Aorta (tissue), 5 donors: Measurements from ENCODE around the gene KIF16B. TPM values are rescaled to one million over a fixed set of nuclear protein-coding genes. Genes with fewer than 3 reads are reported as not detected.

Experiments
- ATAC-seq: fragments of 200-7000 bp; cut with Tn5 transposase; one replicate; pipeline ENCODE4 v1.9.1; 2022; ENCODE audit warnings: moderate library complexity; ENCODE audit not compliant: low FRiP score
- DNase-seq, 2 donors: peaks; one replicate each; pipeline ENCODE4 v3.0.0-alpha.2; 2020
- H3K27ac ChIP-seq, 2 donors: one replicate each; pipeline ENCODE4 v1.5.1; 2013; ENCODE audit warnings: low read length in 2 of 2, mild to moderate bottlenecking in 2 of 2, moderate library complexity in 2 of 2, control low read depth in 1 of 2, inconsistent platforms in 1 of 2, low read depth in 1 of 2
- H3K27me3 ChIP-seq, 2 donors: one replicate each; pipeline ENCODE4 v1.6.1; 2013; ENCODE audit warnings: control low read depth in 1 of 2, low read length in 1 of 2, mild to moderate bottlenecking in 1 of 2, moderate library complexity in 1 of 2; ENCODE audit not compliant: insufficient read depth in 2 of 2, control insufficient read depth in 1 of 2
- H3K36me3 ChIP-seq, 2 donors: one replicate each; pipeline ENCODE4 v1.6.1; 2013; ENCODE audit warnings: control low read depth in 1 of 2, low read length in 1 of 2, mild to moderate bottlenecking in 1 of 2; ENCODE audit not compliant: insufficient read depth in 2 of 2, control insufficient read depth in 1 of 2
- H3K4me1 ChIP-seq, 2 donors: one replicate each; pipeline ENCODE4 v1.6.1; 2013; ENCODE audit warnings: low read length in 2 of 2, control low read depth in 1 of 2, mild to moderate bottlenecking in 1 of 2, moderate library complexity in 1 of 2; ENCODE audit not compliant: insufficient read depth in 2 of 2, control insufficient read depth in 1 of 2
- H3K4me3 ChIP-seq, 2 donors: one replicate each; pipeline ENCODE4 v1.5.1; 2013; ENCODE audit warnings: low read length in 2 of 2, control low read depth in 1 of 2, mild to moderate bottlenecking in 1 of 2
- H3K9me3 ChIP-seq: one replicate; pipeline ENCODE4 v1.6.1; 2013; ENCODE audit warnings: mild to moderate bottlenecking, low read length; ENCODE audit not compliant: control insufficient read depth
- WGBS, 2 donors: extraction: QIAGEN DNeasy Blood & Tissue Kit; methylation state at CpG; one replicate each; pipeline ENCODE4 v1.1.7; 2013; 5-methylcytosine and 5-hydroxymethylcytosine counted together
- intact Hi-C, 2 donors: fragments of 100-400 bp; cut with DNase I; formaldehyde crosslinking; loops; one replicate each; pipeline versions ENCODE4 v1.14.2 to v1.15.0; 2022
- long read RNA-seq, 2 donors: library from polyadenylated mRNA; unstranded; transcript quantifications; one replicate each; pipeline ENCODE4 v2.0.0, GENCODE V29; 2020 to 2021
- polyA plus RNA-seq, 2 donors: library from polyadenylated mRNA; stranded (reverse); fragments of 200-250 nt; gene quantifications; one replicate each; pipeline ENCODE4 v1.2.3, GENCODE V29; 2013
- total RNA-seq, 2 donors: library from RNA; stranded (reverse); fragmentation: NEBNext Ultra II Directional; extraction: Animal tissue kit (Norgen Biotek cat#: 25700); gene quantifications; one replicate each; pipeline ENCODE4 v1.2.1, GENCODE V29; 2021
- donor health status: healthy with polysubstance abuse.
- donor health status: Bipolar disorder and iron deficiency.
- donor health status: DM: no; HTN: no; CAD: no.
- donor health status: DM: no; HTN: no; CAD: no.
- donor health status: DM: yes; HTN: yes; CAD: no.

KIF16B gene, protein sequence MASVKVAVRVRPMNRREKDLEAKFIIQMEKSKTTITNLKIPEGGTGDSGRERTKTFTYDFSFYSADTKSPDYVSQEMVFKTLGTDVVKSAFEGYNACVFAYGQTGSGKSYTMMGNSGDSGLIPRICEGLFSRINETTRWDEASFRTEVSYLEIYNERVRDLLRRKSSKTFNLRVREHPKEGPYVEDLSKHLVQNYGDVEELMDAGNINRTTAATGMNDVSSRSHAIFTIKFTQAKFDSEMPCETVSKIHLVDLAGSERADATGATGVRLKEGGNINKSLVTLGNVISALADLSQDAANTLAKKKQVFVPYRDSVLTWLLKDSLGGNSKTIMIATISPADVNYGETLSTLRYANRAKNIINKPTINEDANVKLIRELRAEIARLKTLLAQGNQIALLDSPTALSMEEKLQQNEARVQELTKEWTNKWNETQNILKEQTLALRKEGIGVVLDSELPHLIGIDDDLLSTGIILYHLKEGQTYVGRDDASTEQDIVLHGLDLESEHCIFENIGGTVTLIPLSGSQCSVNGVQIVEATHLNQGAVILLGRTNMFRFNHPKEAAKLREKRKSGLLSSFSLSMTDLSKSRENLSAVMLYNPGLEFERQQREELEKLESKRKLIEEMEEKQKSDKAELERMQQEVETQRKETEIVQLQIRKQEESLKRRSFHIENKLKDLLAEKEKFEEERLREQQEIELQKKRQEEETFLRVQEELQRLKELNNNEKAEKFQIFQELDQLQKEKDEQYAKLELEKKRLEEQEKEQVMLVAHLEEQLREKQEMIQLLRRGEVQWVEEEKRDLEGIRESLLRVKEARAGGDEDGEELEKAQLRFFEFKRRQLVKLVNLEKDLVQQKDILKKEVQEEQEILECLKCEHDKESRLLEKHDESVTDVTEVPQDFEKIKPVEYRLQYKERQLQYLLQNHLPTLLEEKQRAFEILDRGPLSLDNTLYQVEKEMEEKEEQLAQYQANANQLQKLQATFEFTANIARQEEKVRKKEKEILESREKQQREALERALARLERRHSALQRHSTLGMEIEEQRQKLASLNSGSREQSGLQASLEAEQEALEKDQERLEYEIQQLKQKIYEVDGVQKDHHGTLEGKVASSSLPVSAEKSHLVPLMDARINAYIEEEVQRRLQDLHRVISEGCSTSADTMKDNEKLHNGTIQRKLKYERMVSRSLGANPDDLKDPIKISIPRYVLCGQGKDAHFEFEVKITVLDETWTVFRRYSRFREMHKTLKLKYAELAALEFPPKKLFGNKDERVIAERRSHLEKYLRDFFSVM (N-terminal part only)
- 10 to 100 TPM; 17.3 to 20.6 TPM for total RNA-seq
- 10 to 100 TPM in 1 of 2 donors, 1 to 10 TPM in 1; 6.5 to 10.3 TPM for polyA plus RNA-seq
- long read RNA-seq, donor 1, partial matches to known transcripts, result 75 of 86 reads
- long read RNA-seq, donor 1, other reads (novel, unspliced or antisense), result 11 of 86 reads
- long read RNA-seq, donor 2, full-length matches to known transcripts, result 4 of 27 reads
- long read RNA-seq, donor 2, partial matches to known transcripts, result 17 of 27 reads
- long read RNA-seq, donor 2, other reads (novel, unspliced or antisense), result 6 of 27 reads

DNA sequence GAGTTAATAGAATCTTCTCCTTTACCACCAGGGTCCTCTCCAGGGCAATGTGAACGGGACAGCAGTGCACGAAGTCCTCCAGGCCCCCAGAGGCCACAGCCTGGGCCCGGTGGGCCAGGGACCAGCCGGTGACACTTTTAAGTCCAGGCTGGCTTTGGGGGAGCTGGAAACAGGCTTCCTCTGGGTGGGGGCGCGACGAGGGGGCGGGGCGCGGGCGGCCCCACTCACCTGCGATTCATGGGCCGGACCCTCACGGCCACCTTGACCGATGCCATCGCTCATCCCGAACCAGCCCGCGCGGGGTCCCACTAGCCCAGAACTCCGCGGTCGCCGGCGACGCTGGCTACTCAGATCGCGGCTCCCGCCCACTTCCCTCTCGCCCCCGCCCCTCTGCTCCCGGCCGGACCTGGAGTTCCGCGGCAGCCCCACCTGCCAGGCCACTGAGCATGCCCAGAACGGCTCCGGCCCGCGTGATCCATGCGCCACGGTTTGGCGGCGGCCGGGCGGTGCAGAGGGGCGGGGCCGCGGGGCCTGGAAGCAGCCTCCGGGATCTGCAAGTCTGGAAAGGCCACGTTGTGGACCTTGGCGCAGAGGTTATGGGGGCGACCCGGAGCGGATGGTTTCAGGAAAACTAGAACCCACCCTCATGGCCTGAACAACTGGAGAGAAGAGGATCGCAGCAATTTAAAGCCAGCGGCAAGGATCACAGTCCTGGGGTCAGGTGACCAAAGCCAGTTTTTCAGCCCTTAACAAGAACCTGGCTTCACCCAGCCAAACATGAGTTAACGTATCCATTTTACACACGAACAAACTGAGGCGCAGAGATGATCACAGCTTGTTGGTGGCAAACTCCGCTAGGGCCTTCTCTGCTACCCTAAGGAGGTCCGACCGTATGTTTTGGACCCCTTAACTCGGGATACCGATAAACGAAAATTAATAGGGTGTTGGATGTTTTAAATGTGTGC is at the start of gene KIF16B:
TSS of gene KIF16B (minus strand) at position 448 of the 965 bp plus-strand sequence. CDS start at position 275, 173 bp downstream.
- H3K36me3 ChIP-seq, result no peaks in the 10 kb centered on the region
- WGBS, 2 donors, result 9% methylated on average over 65 of the region's 65 CpGs
- no peaks in the 10 kb centered on the region for H3K4me1 ChIP-seq
- H3K27me3 ChIP-seq, result no peaks in the 10 kb centered on the region
- intact Hi-C loops, result loop anchor here (5.0 to 10.0 kb wide), 2 partner anchors 152 to 159 kb away; partner anchors contain the start of gene SNRPB2 (in 1 of the 2)
- H3K4me3 ChIP-seq, result peak within 1 kb of the TSS; percentile 96 to 98
- H3K9me3 ChIP-seq, result no peaks in the 10 kb centered on the region
- DNase-seq, result peak; percentile 95 to 97
- H3K27ac ChIP-seq, result no peak within 1 kb of the TSS
- peak; percentile 97 for ATAC-seq

DNA sequence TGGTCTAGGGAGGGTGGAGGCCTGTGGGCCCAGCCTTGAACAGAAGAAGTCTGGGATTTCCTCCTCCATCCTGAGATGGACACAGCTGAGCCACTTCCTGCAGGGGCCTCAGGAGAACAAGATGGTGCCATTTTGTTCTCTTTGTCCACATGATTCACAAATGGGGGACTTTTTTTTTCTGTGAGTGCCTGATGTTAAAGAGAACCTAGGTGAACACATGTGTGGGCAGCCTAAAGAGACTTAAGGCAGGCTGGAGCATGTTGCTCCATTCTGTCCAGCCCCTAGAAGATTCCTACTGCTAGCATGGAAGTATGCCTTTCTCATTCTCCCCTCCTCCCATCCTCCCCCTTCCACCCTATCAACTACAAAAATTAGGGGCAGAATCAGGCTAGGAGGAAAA is 49.3 kb upstream of the KIF16B start:
- H3K4me1 ChIP-seq, result no peaks in the 10 kb centered on the region
- H3K4me3 ChIP-seq, result no peak overlapping the region
- H3K27me3 ChIP-seq, result no peaks in the 10 kb centered on the region
- DNase-seq, result no peak
- intact Hi-C loops, result no loop called here
- H3K9me3 ChIP-seq, result no peaks in the 10 kb centered on the region
- H3K27ac ChIP-seq, result no peak overlapping the region
- no peaks in the 10 kb centered on the region for H3K36me3 ChIP-seq
- no peak for ATAC-seq

DNA sequence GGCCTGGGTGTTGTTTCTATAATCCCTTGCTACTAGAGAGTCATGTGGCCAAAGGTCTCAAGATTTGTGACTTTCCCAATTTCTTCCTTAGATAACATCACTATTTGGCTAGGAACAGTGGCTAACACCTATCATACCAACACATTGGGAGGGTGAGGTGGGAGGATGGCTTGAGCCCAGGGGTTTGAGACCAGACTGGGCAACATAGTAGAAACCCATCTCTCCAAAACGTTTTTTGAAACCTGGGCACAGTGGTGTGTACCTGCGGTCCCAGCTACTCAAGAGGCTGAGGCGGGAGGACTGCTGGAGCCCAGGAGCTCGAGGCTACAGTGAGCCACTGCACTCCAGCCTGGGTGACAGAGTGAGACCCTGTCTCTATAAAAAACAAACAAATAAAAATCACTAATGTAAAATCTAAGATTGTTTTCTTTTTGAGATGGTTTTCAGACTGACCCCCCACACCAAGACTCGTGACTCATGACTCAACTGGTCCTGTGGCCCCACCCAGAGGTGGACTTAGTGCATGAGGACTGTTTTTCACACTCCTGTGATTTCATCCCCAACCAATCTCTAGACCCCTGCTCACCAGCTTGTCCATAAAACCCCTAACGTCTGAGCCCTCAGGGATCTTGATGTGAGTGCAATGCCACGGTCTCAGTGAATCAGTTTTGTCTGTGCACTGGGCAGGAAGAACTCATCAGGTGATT is 48.3 kb upstream of the KIF16B start:
- Histone ChIP-seq H3K36me3 (no peaks in the 10 kb centered on the region), H3K9me3 (no peaks in the 10 kb centered on the region), H3K4me3 (no peak overlapping the region), H3K4me1 (no peaks in the 10 kb centered on the region), H3K27ac (no peak overlapping the region), H3K27me3 (no peaks in the 10 kb centered on the region)
- ATAC-seq (no peak), DNase-seq (no peak)
- WGBS, 2 donors, result 75 to 77% methylated on average over 7 of the region's 7 CpGs
- intact Hi-C loops, result no loop called here

DNA sequence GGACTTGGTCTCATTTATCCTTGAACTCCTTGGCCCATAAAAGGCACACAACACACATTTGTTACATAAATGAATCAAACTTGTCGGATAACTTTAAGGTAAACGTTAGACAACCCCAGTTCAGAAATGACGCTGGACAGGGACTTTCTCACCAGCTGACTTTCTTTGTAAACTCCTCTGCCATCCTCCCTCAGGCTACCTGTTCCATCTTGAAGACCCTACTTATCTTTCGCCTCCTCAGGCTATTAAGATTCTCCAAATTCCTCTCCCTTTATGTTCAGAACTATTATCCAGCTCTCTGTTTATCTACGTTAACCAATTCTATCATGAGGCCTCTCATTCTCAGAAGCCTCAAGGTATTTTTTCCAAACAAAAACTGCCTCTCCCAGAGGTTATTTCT is 47.7 kb upstream of the KIF16B start:
- Histone ChIP-seq H3K27ac (no peak overlapping the region), H3K4me3 (no peak overlapping the region), H3K36me3 (no peaks in the 10 kb centered on the region), H3K4me1 (no peaks in the 10 kb centered on the region), H3K9me3 (no peaks in the 10 kb centered on the region), H3K27me3 (no peaks in the 10 kb centered on the region)
- WGBS, 2 donors, result 75 to 77% methylated on average over 5 of the region's 5 CpGs
- intact Hi-C loops, result no loop called here
- ATAC-seq, result no peak
- no peak for DNase-seq

DNA sequence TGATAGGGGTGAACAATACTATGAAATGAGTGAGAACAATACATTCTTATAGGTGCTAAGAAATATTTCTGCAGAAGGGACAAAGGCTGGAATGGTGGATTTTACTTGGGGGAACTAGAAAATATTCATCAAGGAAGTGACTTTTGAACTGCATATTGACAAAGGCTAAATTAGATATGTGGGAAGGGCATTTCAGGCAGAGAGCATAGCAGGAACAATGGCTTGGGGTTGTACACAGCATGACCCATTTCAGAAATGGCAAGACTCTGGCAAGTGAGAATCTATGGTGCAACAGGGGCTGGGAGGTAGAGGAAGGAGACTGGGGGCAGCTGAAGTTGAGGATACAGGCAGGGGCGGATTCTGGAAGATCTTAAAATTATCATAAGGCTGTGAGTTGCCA is 46.7 kb upstream of the KIF16B start:
- WGBS, 2 donors, result 96 to 98% methylated on average over 1 of the region's 1 CpG
- Histone ChIP-seq H3K4me1 (no peaks in the 10 kb centered on the region), H3K4me3 (no peak overlapping the region), H3K9me3 (no peaks in the 10 kb centered on the region), H3K27me3 (no peaks in the 10 kb centered on the region), H3K36me3 (no peaks in the 10 kb centered on the region), H3K27ac (no peak overlapping the region)
- no peak for ATAC-seq
- DNase-seq, result no peak
- intact Hi-C loops, result no loop called here

DNA sequence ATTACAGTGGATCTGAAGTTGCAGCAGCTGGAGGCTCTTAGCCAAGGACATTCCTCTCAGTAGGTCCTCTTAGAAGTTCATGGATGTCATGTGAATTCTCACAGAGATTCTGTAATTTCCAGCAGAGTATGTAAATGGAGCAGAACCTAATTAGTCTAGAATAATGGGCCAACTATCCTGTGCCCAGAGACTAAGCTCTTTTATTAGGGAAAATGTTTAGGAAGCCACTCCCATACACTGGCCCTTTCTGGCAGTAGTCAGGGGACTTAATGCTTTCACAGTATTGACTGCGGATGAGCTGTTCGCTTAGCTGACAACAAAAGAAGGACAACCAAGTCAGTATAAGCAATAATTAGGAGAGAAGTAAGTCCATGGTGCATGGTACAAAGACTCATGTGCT is 43.8 kb upstream of the KIF16B start:
- no peak for ATAC-seq
- intact Hi-C loops, result no loop called here
- WGBS, 2 donors, result 97 to 98% methylated on average over 2 of the region's 2 CpGs

DNA sequence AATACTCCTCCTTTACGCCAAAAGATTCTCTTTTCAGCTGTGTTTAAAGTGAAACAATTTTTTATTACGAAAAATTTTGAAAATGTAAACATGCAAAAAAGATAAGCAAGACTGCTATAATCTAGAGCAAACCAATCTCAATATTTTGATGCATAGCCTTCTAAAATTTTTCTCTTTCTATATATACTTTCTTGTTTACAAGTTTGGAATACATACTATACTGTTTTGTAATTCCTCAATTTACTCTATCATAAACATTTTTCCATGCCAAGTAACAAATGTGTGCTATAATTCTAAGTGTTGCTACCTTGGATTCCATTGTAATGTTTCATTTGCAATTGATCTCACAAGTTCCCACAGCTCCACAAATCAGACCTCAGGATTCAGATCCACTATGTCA is 43.1 kb upstream of the KIF16B start:
- Histone ChIP-seq H3K9me3 (no peaks in the 10 kb centered on the region), H3K27ac (no peak overlapping the region), H3K4me1 (no peaks in the 10 kb centered on the region), H3K4me3 (no peak overlapping the region), H3K36me3 (no peaks in the 10 kb centered on the region), H3K27me3 (no peaks in the 10 kb centered on the region)
- WGBS, 2 donors, result 80 to 87% methylated on average over 2 of the region's 2 CpGs
- no peak for ATAC-seq
- intact Hi-C loops, result no loop called here
- DNase-seq, result no peak

More for the DNA sequence above, 43.8 kb upstream of the KIF16B start:
- Histone ChIP-seq H3K4me3 (no peak overlapping the region), H3K4me1 (no peaks in the 10 kb centered on the region), H3K27me3 (no peaks in the 10 kb centered on the region), H3K9me3 (no peaks in the 10 kb centered on the region), H3K36me3 (no peaks in the 10 kb centered on the region), H3K27ac (no peak overlapping the region)
- no peak for DNase-seq
